A549 (cell line): ENCODE data around the gene NPAS1.

Experiments used
- CBX2 ChIP-seq: fragments of 200-600 bp; sonication (generic); IDR thresholded peaks from 2 replicates; pipeline ENCODE4 v1.6.1; 2016; ENCODE audit warnings: low read depth, mild to moderate bottlenecking, borderline replicate concordance
- CTCF ChIP-seq: fragments of >200 bp; sonication (Bioruptor Twin); formaldehyde crosslinking; IDR thresholded peaks from 3 replicates; pipeline ENCODE4 v1.5.1; 2016
- EP300 ChIP-seq, 2 experiments: fragments of >200 bp; sonication (Bioruptor Twin); formaldehyde crosslinking; IDR thresholded peaks; 2 replicates in 1 of 2; 3 replicates in 1 of 2; pipeline ENCODE4 v1.6.1; 2016 to 2017
- FOXS1 ChIP-seq: fragments of 250-450 bp; sonication (Bioruptor Pico); IDR thresholded peaks from 2 replicates; pipeline ENCODE4 v1.5.0; 2020; ENCODE audit warnings: mild to moderate bottlenecking, moderate library complexity
- MAX ChIP-seq: IDR thresholded peaks from 2 replicates; pipeline ENCODE4 v1.6.1; 2012
- NFE2L2 ChIP-seq: fragments of 150-350 bp; conservative IDR thresholded peaks from 2 replicates; pipeline ENCODE4 v1.6.1; 2014; ENCODE audit warnings: low read length
- POLR2A ChIP-seq: IDR thresholded peaks from 2 replicates; pipeline ENCODE4 v1.6.1; 2012; ENCODE audit warnings: mild to moderate bottlenecking, low read length
- POLR2AphosphoS2 ChIP-seq: conservative IDR thresholded peaks from 2 replicates; pipeline ENCODE4 v1.6.1; 2012; ENCODE audit warnings: low read length, improper control_type of control experiment, inconsistent platforms
- RFX5 ChIP-seq: fragments of 450-650 bp; IDR thresholded peaks from 2 replicates; pipeline ENCODE4 v1.7.1; 2014; ENCODE audit warnings: antibody characterized with exemption, mild to moderate bottlenecking, moderate library complexity
- USF2 ChIP-seq: fragments of 450-650 bp; IDR thresholded peaks from 2 replicates; pipeline ENCODE4 v1.6.1; 2014; ENCODE audit warnings: antibody characterized with exemption

- no peak for TF ChIP-seq EP300 (IDR thresholded peaks at IDR 0.05)
- no peak for TF ChIP-seq POLR2A
- TF ChIP-seq CTCF, result no peak
- no peak for TF ChIP-seq USF2
- no peak for TF ChIP-seq POLR2AphosphoS2
- TF ChIP-seq NFE2L2, result no peak
- no peak for TF ChIP-seq RFX5
- TF ChIP-seq FOXS1 (CRISPR knock-in tag), result no peak
- TF ChIP-seq CBX2, result no peak
- no peak for TF ChIP-seq MAX
These were observed 47.7 kb downstream of the NPAS1 start for GRCh38 chr19:47067215-47067847.
